ENCODE results near the gene SOCS1. TPM values are rescaled to one million over a fixed set of nuclear protein-coding genes. Genes with fewer than 3 reads are reported as not detected.

Gene SOCS1
- total and polyA plus RNA-seq, 2 of the 4 experiments (the other 2 are of a cell fraction) = 2.0 to 22.0 TPM

Small RNA genes lying within 50 kb of the gene (microRNA-seq; reads per million reads assigned to microRNA genes)
- gene RF00554 (ENCODE audit: insufficient read depth, insufficient read length) = not detected

Small RNA genes lying within 50 kb of the gene (small RNA-seq; reads per million reads assigned to genes)
- gene RF00554 = 0 reads per million in 5 experiments

Other genes starting within 250 kb of the SOCS1 start
- not detected in 2 replicates for gene TNP2, start 13.1 kb upstream of the SOCS1 start, total RNA-seq (2012; rRNA removed)
- not detected in 2 replicates for gene TNP2, start 13.1 kb upstream of the SOCS1 start, polyA plus RNA-seq (2012; rRNA removed)
- gene PRM3, start 17.4 kb upstream of the SOCS1 start, total RNA-seq (2012; rRNA removed) = not detected in 2 replicates
- not detected in 2 replicates for gene PRM3, start 17.4 kb upstream of the SOCS1 start, polyA plus RNA-seq (2012; rRNA removed)
- gene PRM2, start 20.3 kb upstream of the SOCS1 start, total RNA-seq (2012; rRNA removed) = not detected in 2 replicates
- gene PRM2, start 20.3 kb upstream of the SOCS1 start, polyA plus RNA-seq (2012; rRNA removed) = not detected in 2 replicates
- not detected in 2 replicates for gene PRM1, start 25.1 kb upstream of the SOCS1 start, total RNA-seq (2012; rRNA removed)
- gene PRM1, start 25.1 kb upstream of the SOCS1 start, polyA plus RNA-seq (2012; rRNA removed) = not detected in 2 replicates
- gene RMI2, start 89.3 kb upstream of the SOCS1 start, total RNA-seq (2012; rRNA removed) = 3.2 and 5.8 TPM in 2 replicates
- gene RMI2, start 89.3 kb upstream of the SOCS1 start, polyA plus RNA-seq (2012; rRNA removed) = 4.0 and 5.6 TPM in 2 replicates

Data from IMR-90 (cell line).